ENCODE data around the gene CCDC190. TPM values are rescaled to one million over a fixed set of nuclear protein-coding genes. Genes with fewer than 3 reads are reported as not detected.

CCDC190 gene
- total RNA-seq: not detected
- not detected for polyA plus RNA-seq (2013, experiment 1 of 2)
- polyA plus RNA-seq (2013, experiment 2 of 2): not detected
- long read RNA-seq, experiment 1: 0 reads
- long read RNA-seq, experiment 2: 0 reads
- long read RNA-seq, experiment 3, partial matches to known transcripts: 0 of 1 reads
- long read RNA-seq, experiment 3, other reads (novel, unspliced or antisense): 0 of 1 reads
- long read RNA-seq, experiment 4: 0 reads

- no peak within 1 kb of the TSS for H3K27ac ChIP-seq (ENCODE audit: low read depth, low read length)
- Mint-ChIP-seq H3K9me3 (no peaks in the 10 kb centered on the region), H3K4me3 (no peak within 1 kb of the TSS), H3K36me3 (ENCODE audit: low read depth) (no peaks in the 10 kb centered on the region), H3K4me1 (peaks cover 16% of the 10 kb centered on the region), H3K27ac (no peak within 1 kb of the TSS), H3K27me3 (ENCODE audit: insufficient read depth) (no peaks in the 10 kb centered on the region)
- H3K4me1 ChIP-seq (ENCODE audit: control insufficient read depth, insufficient read depth, low read length): no peaks in the 10 kb centered on the region
- no peaks in the 10 kb centered on the region for H3K36me3 ChIP-seq (ENCODE audit: control insufficient read depth, insufficient read depth, low read length)
- H3K4me3 ChIP-seq (ENCODE audit: low read length): no peak within 1 kb of the TSS
- 72 to 91% methylated on average over 2 to 4 of the region's 4 CpGs for WGBS, 2 experiments (ENCODE audit: insufficient coverage in 1 of 2, insufficient read length in 1 of 2)
- no peak within 1 kb of the TSS for H3K9ac ChIP-seq (ENCODE audit: extremely low read depth, low read length, poor library complexity, severe bottlenecking)
- no peak for TF ChIP-seq CTCF (conservative IDR thresholded peaks at IDR 0.05)
- no peaks in the 10 kb centered on the region for H3K27me3 ChIP-seq (ENCODE audit: control insufficient read depth, insufficient read depth, low read length, poor library complexity, severe bottlenecking)
- no peak for DNase-seq
- no peaks in the 10 kb centered on the region for H3K9me3 ChIP-seq (ENCODE audit: control insufficient read depth, low read length)
Measured at GRCh38 chr1:162861101-162861500, at the start of gene CCDC190. TSS of gene CCDC190 (minus strand) at chr1:162861175. CDS start at chr1:162859646, 1,529 bp downstream.

GRCh38 chr1:162910161-162910560 is 49.2 kb upstream of the CCDC190 start:
- Histone ChIP-seq H3K27me3 (ENCODE audit: control insufficient read depth, insufficient read depth, low read length, poor library complexity, severe bottlenecking) (no peaks in the 10 kb centered on the region), H3K4me3 (ENCODE audit: low read length) (no peak overlapping the region), H3K27ac (ENCODE audit: low read depth, low read length) (no peak overlapping the region), H3K9me3 (ENCODE audit: control insufficient read depth, low read length) (peaks cover 16% of the 10 kb centered on the region), H3K36me3 (ENCODE audit: control insufficient read depth, insufficient read depth, low read length) (no peaks in the 10 kb centered on the region), H3K9ac (ENCODE audit: extremely low read depth, low read length, poor library complexity, severe bottlenecking) (no peak overlapping the region), H3K4me1 (ENCODE audit: control insufficient read depth, insufficient read depth, low read length) (no peaks in the 10 kb centered on the region)
- H3K4me1 Mint-ChIP-seq: peaks cover 5% of the 10 kb centered on the region
- H3K27me3 Mint-ChIP-seq (ENCODE audit: insufficient read depth): peaks cover 4% of the 10 kb centered on the region
- H3K4me3 Mint-ChIP-seq: no peak overlapping the region
- H3K27ac Mint-ChIP-seq: no peak overlapping the region
- peaks cover 20% of the 10 kb centered on the region for H3K9me3 Mint-ChIP-seq
- WGBS, 2 experiments (ENCODE audit: insufficient coverage in 1 of 2, insufficient read length in 1 of 2): 80 to 99% methylated on average over 1 to 2 of the region's 2 CpGs
- H3K36me3 Mint-ChIP-seq (ENCODE audit: low read depth): peaks cover 3% of the 10 kb centered on the region
- DNase-seq: no peak
- TF ChIP-seq CTCF (conservative IDR thresholded peaks at IDR 0.05): no peak

GRCh38 chr1:162908780-162909179 is 47.8 kb upstream of the CCDC190 start:
- Histone ChIP-seq H3K27me3 (ENCODE audit: control insufficient read depth, insufficient read depth, low read length, poor library complexity, severe bottlenecking) (no peaks in the 10 kb centered on the region), H3K4me3 (ENCODE audit: low read length) (no peak overlapping the region), H3K27ac (ENCODE audit: low read depth, low read length) (no peak overlapping the region), H3K9ac (ENCODE audit: extremely low read depth, low read length, poor library complexity, severe bottlenecking) (no peak overlapping the region), H3K4me1 (ENCODE audit: control insufficient read depth, insufficient read depth, low read length) (peaks cover 3% of the 10 kb centered on the region), H3K36me3 (ENCODE audit: control insufficient read depth, insufficient read depth, low read length) (no peaks in the 10 kb centered on the region), H3K9me3 (ENCODE audit: control insufficient read depth, low read length) (peaks cover 16% of the 10 kb centered on the region)
- Mint-ChIP-seq H3K4me1 (peaks cover 8% of the 10 kb centered on the region), H3K27me3 (ENCODE audit: insufficient read depth) (no peaks in the 10 kb centered on the region), H3K36me3 (ENCODE audit: low read depth) (peaks cover 3% of the 10 kb centered on the region), H3K4me3 (no peak overlapping the region), H3K9me3 (peaks cover 17% of the 10 kb centered on the region), H3K27ac (no peak overlapping the region)
- no peak for DNase-seq
- WGBS, 2 experiments (ENCODE audit: insufficient coverage in 1 of 2, insufficient read length in 1 of 2): 63 to 90% methylated on average over 2 of the region's 2 CpGs
- no peak for TF ChIP-seq CTCF (conservative IDR thresholded peaks at IDR 0.05)

All from endodermal cell (in vitro differentiated cells).